DMS53 treated with DMSO at 0.1 percent for 48 hours (cell line): ENCODE measurements around the gene RAB12.
"Not testable (repeated sequence)": the region's sequence is repeated elsewhere in the genome, so short reads cannot be mapped to it uniquely, and the experiment has no call there.

Experiments
- DNase-seq: peaks from one replicate; lab custom pipeline; 2025; ENCODE audit not compliant: unreplicated experiment; lab: John Stamatoyannopoulos, UW

RAB12 gene

GRCh38 chr18:8611916-8612576, 2.8 kb downstream of the RAB12 start:
- DNase-seq, result no peak

- DNase-seq, result no peak
Measured at GRCh38 chr18:8614875-8615274, 5.6 kb downstream of the RAB12 start.

DNA sequence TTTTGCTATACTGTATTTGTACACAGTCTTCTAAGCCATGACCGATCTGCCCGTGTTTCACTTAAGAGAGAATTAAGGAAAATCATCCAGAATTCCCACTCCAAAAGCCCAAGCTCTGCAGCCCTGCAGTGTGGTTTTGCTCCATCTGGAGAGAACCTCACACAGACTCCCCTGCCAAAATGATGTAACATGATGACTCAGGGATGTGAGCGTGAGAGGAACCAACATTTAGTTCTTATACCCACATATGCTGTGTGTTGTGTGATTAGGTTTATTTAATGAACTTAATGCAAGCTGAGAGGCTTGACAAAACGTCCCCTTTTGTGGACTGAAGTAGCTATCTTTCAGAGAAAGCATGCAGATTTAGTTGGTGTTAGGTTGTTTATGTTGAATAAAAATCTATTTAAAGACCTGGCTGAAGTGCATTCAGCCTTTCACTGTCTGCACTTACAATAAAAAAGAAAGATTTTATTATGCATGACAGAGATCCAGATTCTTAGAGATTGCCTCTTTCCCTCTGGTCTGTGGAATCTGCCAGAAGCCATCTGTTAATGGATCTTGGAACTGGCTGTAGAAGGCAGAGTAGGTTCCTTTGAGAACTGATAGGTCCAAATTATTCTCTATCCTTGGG, 6.3 kb downstream of the RAB12 start:
- peak; percentile 44 for DNase-seq

GRCh38 chr18:8616028-8616401, 6.8 kb downstream of the RAB12 start:
- DNase-seq, result peak; percentile 49

GRCh38 chr18:8617907-8618306, 8.7 kb downstream of the RAB12 start:
- no peak for DNase-seq

- DNase-seq, result no peak
Measured at GRCh38 chr18:8619041-8619440, 9.8 kb downstream of the RAB12 start.

DNA sequence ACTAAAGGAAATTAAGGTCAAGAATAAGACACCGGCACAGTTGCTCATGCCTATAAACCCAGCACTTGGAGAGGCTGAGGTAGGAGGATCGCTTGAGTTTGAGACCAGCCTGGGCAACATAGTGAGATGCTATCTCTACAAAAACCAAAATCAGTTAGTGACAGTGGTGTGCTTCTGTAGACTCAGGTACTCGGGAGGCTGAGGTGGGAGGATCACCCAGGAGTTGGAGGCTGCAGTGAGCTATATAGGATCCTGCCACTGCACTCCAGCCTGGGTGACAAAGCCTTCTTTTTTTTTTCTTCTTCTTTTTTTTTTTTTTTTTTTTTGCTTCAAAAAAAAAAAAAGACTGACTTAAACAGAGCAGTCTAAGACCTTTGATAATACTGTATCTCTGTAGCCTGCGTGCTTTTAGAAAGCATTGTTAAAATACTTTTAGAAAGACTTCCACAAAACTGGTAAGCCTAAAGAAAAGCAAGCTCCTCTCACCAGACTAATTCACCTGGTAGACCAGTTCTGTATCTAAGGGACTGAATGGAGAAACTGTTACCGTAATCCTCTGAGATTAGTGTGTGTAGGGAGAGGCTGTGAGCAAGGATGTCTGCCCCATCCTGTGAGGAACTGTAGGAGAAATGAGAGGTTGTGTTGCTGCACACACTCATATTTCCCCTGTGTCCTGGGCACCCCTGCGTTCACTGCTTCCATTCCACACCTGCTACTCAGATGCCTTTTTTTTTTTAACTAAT, 10.8 kb downstream of the RAB12 start:
- no peak for DNase-seq

DNA sequence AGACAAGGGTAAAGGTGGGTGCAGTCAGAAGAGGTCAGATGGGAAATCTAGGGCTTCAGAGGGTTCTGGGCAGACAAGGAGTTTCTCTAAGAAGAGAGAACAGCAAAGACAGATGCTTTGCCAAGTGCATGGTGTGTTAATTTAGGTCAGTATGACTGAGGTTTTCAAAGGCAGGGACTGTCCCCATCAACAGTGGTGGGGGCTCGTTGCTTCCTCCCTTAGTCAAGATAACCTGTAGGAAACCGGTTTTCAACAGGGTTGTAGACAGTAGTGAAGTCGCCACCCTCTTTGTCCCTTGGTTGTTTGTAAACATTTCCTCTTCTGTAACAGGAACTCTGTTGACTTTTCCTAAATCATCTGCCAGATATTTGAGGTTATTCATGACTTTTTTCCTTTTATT, 11.6 kb downstream of the RAB12 start:
- DNase-seq, result no peak

GRCh38 chr18:8622625-8623024, 13.4 kb downstream of the RAB12 start:
- not testable (repeated sequence) for DNase-seq

DNA sequence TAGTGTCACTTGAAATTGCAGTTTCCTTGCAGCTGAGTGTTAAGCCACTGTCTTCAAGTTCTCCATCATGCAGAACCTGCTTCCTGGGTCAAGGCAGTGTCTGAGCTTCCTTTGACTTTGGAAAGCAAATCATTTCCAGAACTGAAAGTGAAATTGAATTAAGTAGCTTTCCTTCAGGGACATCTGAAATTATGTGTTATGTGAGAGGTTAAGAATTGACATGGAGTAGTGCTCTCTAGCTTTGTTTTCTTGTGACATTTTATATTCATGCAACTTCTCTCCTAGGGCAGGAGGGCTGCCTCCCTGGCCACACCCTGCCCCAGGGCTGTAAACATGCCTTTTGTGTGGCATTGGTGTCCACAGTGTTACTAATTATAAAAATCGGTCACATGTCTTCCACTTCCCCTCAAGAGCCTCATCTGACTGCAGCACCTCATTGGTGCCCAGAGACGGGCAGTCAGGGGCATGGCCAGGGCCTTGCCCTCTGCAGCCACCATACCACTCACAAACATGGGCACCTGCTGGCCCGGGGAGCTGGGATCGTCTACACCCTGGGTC, 14.4 kb downstream of the RAB12 start:
- no peak for DNase-seq

GRCh38 chr18:8625461-8626092, 16.3 kb downstream of the RAB12 start:
- peak; percentile 18 for DNase-seq

GRCh38 chr18:8626414-8627106, 17.3 kb downstream of the RAB12 start:
- no peak for DNase-seq

- DNase-seq, result no peak
Measured at GRCh38 chr18:8627107-8627472, 17.9 kb downstream of the RAB12 start.

DNA sequence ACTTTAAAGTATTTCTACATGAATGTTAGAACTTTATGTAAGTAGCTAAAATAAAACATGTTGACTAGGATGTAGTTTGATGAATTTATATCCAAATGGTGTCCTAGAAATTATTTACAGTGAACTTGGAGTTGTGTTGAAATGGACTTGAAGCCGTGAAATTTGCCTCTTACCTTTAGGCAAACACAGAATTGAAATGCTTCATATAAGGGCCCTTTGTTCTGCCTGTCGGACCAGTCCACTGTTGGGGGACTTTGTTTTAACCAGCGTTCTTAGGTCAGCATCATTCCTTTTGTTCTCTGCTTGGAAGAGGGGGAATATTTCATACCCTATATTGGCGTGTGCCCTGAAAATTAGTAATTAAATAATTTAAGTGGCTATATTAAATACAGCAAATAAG, 18.3 kb downstream of the RAB12 start:
- no peak for DNase-seq

DNA sequence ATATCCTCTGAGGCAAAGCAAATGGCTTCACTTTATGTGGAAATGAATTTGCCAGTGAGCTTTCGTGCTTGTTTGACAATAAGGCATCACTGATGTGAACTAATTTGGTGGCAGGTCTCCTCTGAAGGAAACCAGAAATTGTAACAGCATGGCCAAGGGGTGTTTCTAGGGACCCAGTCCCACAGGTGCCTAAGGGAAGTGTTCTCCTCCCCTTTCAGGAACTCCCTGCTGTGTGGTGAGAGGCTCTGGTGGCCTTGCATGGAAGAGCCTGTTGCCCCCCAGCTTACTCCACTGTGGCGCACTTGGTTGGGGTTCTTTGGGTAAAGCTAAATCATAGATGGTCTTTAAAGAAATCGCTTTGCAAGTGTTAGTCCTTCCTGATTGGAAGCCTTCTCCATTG, 20.4 kb downstream of the RAB12 start:
- DNase-seq, result no peak

DNA sequence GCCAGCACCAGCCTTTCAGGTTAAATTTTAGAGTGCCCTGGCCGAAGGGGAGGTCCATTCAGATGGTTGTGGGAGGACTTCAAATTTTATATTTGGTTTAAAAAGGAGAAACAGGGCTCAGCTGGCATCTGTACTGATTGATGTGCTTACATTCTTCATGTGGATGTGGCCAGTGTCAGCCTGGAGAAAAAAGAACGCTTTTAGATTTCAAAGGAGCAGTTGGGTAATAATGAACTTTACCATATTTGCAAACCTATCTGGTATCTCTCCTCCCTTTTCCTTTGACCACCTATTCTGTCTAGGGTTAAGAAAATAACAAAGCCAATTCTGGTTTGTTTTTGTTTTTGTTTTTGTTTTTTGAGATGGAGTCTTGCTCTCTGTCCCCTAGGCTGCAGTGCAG, 21.3 kb downstream of the RAB12 start:
- no peak for DNase-seq

DNA sequence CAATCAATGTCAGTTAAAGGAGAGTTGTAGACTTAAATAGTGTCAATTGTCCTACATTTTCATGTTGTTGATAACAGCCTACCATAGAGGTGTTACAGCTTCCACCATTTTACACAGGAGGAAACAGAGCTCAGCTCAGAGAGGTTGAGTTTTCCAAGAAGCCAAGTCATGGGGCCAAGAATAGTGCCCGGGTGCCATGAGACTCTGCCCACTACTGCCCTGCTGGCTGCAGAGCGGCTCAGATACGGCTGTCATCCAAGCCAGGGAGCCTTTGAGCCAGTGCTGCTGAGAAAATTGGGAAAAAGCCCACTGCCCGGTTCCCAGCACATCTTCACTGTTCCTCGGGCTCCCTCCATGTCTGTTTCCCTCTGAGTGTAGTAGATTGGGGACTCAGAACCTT, 22.0 kb downstream of the RAB12 start:
- no peak for DNase-seq

- DNase-seq, result no peak
Measured at GRCh38 chr18:8632386-8632785, 23.1 kb downstream of the RAB12 start.

DNA sequence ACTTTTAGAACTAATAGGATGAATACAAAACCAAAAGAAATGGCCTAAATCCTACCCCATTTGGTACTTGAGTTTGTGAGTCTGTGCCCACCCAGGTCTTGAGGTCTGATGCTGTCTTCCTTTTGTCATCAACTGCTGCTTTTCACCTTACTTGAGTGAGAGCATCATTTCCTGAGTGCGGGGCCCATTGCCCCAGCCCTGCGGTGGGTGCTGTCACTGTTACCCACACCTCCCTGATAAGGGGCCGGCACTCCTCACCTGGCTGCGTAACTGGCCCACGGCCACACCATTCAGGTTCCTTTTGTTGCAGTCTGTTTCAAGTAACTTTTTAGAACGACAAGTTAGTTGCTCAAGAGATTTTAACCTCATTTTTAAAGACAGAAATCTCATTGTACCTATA, 25.3 kb downstream of the RAB12 start:
- DNase-seq, result no peak

GRCh38 chr18:8635087-8635486, 25.9 kb downstream of the RAB12 start:
- no peak for DNase-seq

DNA sequence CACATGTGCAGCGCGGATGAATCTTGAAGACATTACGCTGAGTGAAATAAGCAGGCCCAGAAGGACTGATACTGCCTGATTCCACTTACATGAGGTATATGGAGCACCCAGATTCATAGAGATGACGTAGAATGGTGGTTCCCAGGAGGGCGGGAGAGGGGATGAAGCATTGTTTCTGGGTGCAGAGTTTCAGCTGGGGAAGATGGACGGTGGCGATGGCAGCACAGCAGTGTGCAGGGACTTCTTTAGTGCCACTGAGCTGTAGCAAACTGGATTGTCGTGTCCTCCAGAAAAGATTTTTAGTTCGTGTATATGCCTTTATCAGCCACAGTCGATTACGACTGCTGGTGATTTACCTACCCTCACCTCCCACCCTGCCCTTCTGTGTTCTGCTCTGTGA, 30.5 kb downstream of the RAB12 start:
- DNase-seq, result no peak
